DOHH2 (cell line): Measurements from ENCODE around the gene PTEN.

Experiments
- H3F3A ChIP-seq: fragments of 200-600 bp; sonication (generic), shearing (Covaris generic); 2 replicates; pipeline ENCODE4 v1.6.0; 2016; ENCODE audit warnings: antibody characterized with exemption, mild to moderate bottlenecking; ENCODE audit not compliant: control insufficient read depth, insufficient read depth
- H3K27ac ChIP-seq: fragments of 200-600 bp; sonication (generic); 2 replicates; pipeline ENCODE4 v1.5.1; 2014; ENCODE audit warnings: low read depth, mild to moderate bottlenecking, low read length, moderate library complexity
- H3K27me3 ChIP-seq: fragments of 200-600 bp; sonication (generic); 2 replicates; pipeline ENCODE4 v1.6.1; 2014; ENCODE audit warnings: mild to moderate bottlenecking, low read length, mixed read lengths; ENCODE audit not compliant: control insufficient read depth
- H3K36me3 ChIP-seq: fragments of 200-600 bp; sonication (generic); 2 replicates; pipeline ENCODE4 v1.6.1; 2014; ENCODE audit warnings: mild to moderate bottlenecking, low read length, moderate library complexity, mixed read lengths; ENCODE audit not compliant: control insufficient read depth
- H3K4me1 ChIP-seq: fragments of 200-600 bp; sonication (generic); 2 replicates; pipeline ENCODE4 v1.6.1; 2014; ENCODE audit warnings: mild to moderate bottlenecking, low read length, mixed read lengths; ENCODE audit not compliant: control insufficient read depth
- H3K4me2 ChIP-seq: fragments of 200-600 bp; sonication (generic); 2 replicates; pipeline ENCODE4 v1.6.0; 2014; ENCODE audit warnings: mild to moderate bottlenecking, low read length, moderate library complexity
- H3K4me3 ChIP-seq: fragments of 200-600 bp; sonication (generic); 2 replicates; pipeline ENCODE4 v1.5.1; 2014; ENCODE audit warnings: mild to moderate bottlenecking, low read length, mixed read lengths
- H3K79me2 ChIP-seq: fragments of 200-600 bp; sonication (generic); 2 replicates; pipeline ENCODE4 v1.6.1; 2014; ENCODE audit warnings: mild to moderate bottlenecking, low read length, mixed read lengths; ENCODE audit not compliant: control insufficient read depth
- H3K9me2 ChIP-seq: fragments of 200-600 bp; sonication (generic); replicated peaks from 2 replicates; pipeline ENCODE4 v1.6.1; 2014; ENCODE audit warnings: mild to moderate bottlenecking, low read length, mixed read lengths; ENCODE audit not compliant: control insufficient read depth
- H3K9me3 ChIP-seq: fragments of 200-600 bp; sonication (generic); 2 replicates; pipeline ENCODE4 v1.6.1; 2014; ENCODE audit warnings: antibody characterized with exemption, low read length, mixed read lengths; ENCODE audit not compliant: control insufficient read depth, insufficient read depth
- H4K20me1 ChIP-seq: fragments of 200-600 bp; sonication (generic); 2 replicates; pipeline ENCODE4 v1.6.0; 2014; ENCODE audit warnings: low read depth, mild to moderate bottlenecking, antibody characterized with exemption, low read length, moderate library complexity; ENCODE audit not compliant: control insufficient read depth, insufficient read depth
- EZH2phosphoT487 ChIP-seq: fragments of 200-600 bp; sonication (generic); IDR thresholded peaks from 2 replicates; pipeline ENCODE4 v1.6.1; 2017; ENCODE audit warnings: borderline replicate concordance, mild to moderate bottlenecking, antibody characterized with exemption, low read length, moderate library complexity, mixed read lengths
- TF ChIP-seq, protein P1 (sequence below): fragments of 200-600 bp; sonication (generic); IDR thresholded peaks from one replicate; pipeline ENCODE4 v1.5.1; 2014; ENCODE audit warnings: antibody characterized with exemption, mild to moderate bottlenecking, low read depth, low read length; ENCODE audit not compliant: poor library complexity, severe bottlenecking

The PTEN gene

GRCh38 chr10:87863053-87863943 is at the start of gene PTEN, which contains the start of gene KLLN:
PTEN (plus strand) TSS chr10:87863625; CDS start chr10:87864470, 845 bp downstream.
KLLN (minus strand) TSS chr10:87863533; CDS start chr10:87862487, 1,046 bp downstream.
- peaks cover 36% of the 10 kb centered on the region for H4K20me1 ChIP-seq
- peaks cover 76% of the 10 kb centered on the region for H3K79me2 ChIP-seq
- TF ChIP-seq, protein P1, sequence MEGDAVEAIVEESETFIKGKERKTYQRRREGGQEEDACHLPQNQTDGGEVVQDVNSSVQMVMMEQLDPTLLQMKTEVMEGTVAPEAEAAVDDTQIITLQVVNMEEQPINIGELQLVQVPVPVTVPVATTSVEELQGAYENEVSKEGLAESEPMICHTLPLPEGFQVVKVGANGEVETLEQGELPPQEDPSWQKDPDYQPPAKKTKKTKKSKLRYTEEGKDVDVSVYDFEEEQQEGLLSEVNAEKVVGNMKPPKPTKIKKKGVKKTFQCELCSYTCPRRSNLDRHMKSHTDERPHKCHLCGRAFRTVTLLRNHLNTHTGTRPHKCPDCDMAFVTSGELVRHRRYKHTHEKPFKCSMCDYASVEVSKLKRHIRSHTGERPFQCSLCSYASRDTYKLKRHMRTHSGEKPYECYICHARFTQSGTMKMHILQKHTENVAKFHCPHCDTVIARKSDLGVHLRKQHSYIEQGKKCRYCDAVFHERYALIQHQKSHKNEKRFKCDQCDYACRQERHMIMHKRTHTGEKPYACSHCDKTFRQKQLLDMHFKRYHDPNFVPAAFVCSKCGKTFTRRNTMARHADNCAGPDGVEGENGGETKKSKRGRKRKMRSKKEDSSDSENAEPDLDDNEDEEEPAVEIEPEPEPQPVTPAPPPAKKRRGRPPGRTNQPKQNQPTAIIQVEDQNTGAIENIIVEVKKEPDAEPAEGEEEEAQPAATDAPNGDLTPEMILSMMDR: no peak
- no peak for TF ChIP-seq EZH2phosphoT487
- peak within 1 kb of the TSS; percentile 85 for H3K4me2 ChIP-seq
- no peaks in the 10 kb centered on the region for H3K9me3 ChIP-seq
- H3K36me3 ChIP-seq: peaks cover 48% of the 10 kb centered on the region
- no peaks in the 10 kb centered on the region for H3K9me2 ChIP-seq
- H3K4me1 ChIP-seq: peaks cover 28% of the 10 kb centered on the region
- H3K4me3 ChIP-seq: peak within 1 kb of the TSS; percentile 91
- peak within 1 kb of the TSS; percentile 89 for H3K27ac ChIP-seq
- H3K27me3 ChIP-seq: no peaks in the 10 kb centered on the region
- H3F3A ChIP-seq: peaks cover 11% of the 10 kb centered on the region

GRCh38 chr10:87816163-87816897 is 47.1 kb upstream of the PTEN start:
- Histone ChIP-seq H3F3A (no peaks in the 10 kb centered on the region), H3K9me2 (no peaks in the 10 kb centered on the region), H3K4me2 (peak overlapping the region; percentile 94), H4K20me1 (no peaks in the 10 kb centered on the region), H3K4me3 (peak overlapping the region; percentile 84), H3K27ac (no peak overlapping the region), H3K27me3 (no peaks in the 10 kb centered on the region), H3K9me3 (no peaks in the 10 kb centered on the region), H3K36me3 (peaks cover 50% of the 10 kb centered on the region), H3K4me1 (peaks cover 28% of the 10 kb centered on the region), H3K79me2 (peaks cover 65% of the 10 kb centered on the region)
- TF ChIP-seq, protein P1: no peak
- no peak for TF ChIP-seq EZH2phosphoT487

GRCh38 chr10:87816898-87817608 is 46.4 kb upstream of the PTEN start:
- Histone ChIP-seq H3K27me3 (no peaks in the 10 kb centered on the region), H3K9me2 (no peaks in the 10 kb centered on the region), H3K79me2 (peaks cover 58% of the 10 kb centered on the region), H3K27ac (peak overlapping the region; percentile 80), H3K4me2 (peak overlapping the region; percentile 94), H3K36me3 (peaks cover 43% of the 10 kb centered on the region), H3K4me3 (peak overlapping the region; percentile 84), H3K4me1 (peaks cover 28% of the 10 kb centered on the region), H3K9me3 (no peaks in the 10 kb centered on the region), H3F3A (no peaks in the 10 kb centered on the region), H4K20me1 (no peaks in the 10 kb centered on the region)
- TF ChIP-seq, protein P1: no peak
- no peak for TF ChIP-seq EZH2phosphoT487
